Liver (tissue), 9 donors: Measurements from ENCODE around the gene GJE1. TPM values are rescaled to one million over a fixed set of nuclear protein-coding genes. Genes with fewer than 3 reads are reported as not detected.

Experiments used
- DNase-seq: peaks from one replicate; pipeline ENCODE4 v3.0.0-alpha.2; 2017; ENCODE audit warnings: low spot score
- H3K27ac ChIP-seq, 2 donors: one replicate each; pipeline ENCODE4 v1.7.0; 2013; ENCODE audit warnings: inconsistent platforms in 2 of 2, low read length in 2 of 2, control low read depth in 1 of 2, low read depth in 1 of 2, mild to moderate bottlenecking in 1 of 2
- H3K27me3 ChIP-seq, 4 donors: one replicate each; pipeline versions ENCODE4 v1.6.1 to v1.7.0; 2013; ENCODE audit warnings: low read length in 3 of 4, inconsistent platforms in 1 of 4, mild to moderate bottlenecking in 1 of 4, moderate library complexity in 1 of 4; ENCODE audit not compliant: control insufficient read depth in 4 of 4, insufficient read depth in 4 of 4
- H3K36me3 ChIP-seq, 4 donors: one replicate each; pipeline versions ENCODE4 v1.6.1 to v1.7.0; 2013; ENCODE audit warnings: low read length in 3 of 4, mild to moderate bottlenecking in 3 of 4, low read depth in 1 of 4, moderate library complexity in 1 of 4; ENCODE audit not compliant: control insufficient read depth in 4 of 4, insufficient read depth in 3 of 4
- H3K4me1 ChIP-seq, 4 donors: one replicate each; pipeline versions ENCODE4 v1.6.1 to v1.7.0; 2013; ENCODE audit warnings: low read length in 3 of 4, mild to moderate bottlenecking in 3 of 4, moderate library complexity in 1 of 4; ENCODE audit not compliant: control insufficient read depth in 4 of 4, insufficient read depth in 4 of 4
- H3K4me3 ChIP-seq, 3 donors: one replicate each; pipeline versions ENCODE4 v1.6.1 to v1.7.0; 2013; ENCODE audit warnings: low read length in 3 of 3, control low read depth in 1 of 3, low read depth in 1 of 3, mild to moderate bottlenecking in 1 of 3
- H3K9ac ChIP-seq, 2 donors: one replicate each; pipeline ENCODE4 v1.7.0; 2013; ENCODE audit warnings: low read length in 2 of 2, mild to moderate bottlenecking in 2 of 2, moderate library complexity in 2 of 2, control low read depth in 1 of 2, low read depth in 1 of 2
- H3K9me3 ChIP-seq, 4 donors: one replicate each; pipeline versions ENCODE4 v1.6.1 to v1.7.0; 2013; ENCODE audit warnings: low read length in 3 of 4; ENCODE audit not compliant: control insufficient read depth in 4 of 4
- FOXA2 ChIP-seq: IDR thresholded peaks from 2 replicates; pipeline ENCODE4 v1.6.1; 2016; ENCODE audit warnings: antibody characterized with exemption
- MAX ChIP-seq: IDR thresholded peaks from 2 replicates; pipeline ENCODE4 v1.6.1; 2016; ENCODE audit warnings: antibody characterized with exemption
- NR2F2 ChIP-seq: IDR thresholded peaks from 2 replicates; pipeline ENCODE4 v1.6.1; 2016; ENCODE audit warnings: antibody characterized with exemption
- RAD21 ChIP-seq, 2 donors: IDR thresholded peaks; 2 replicates each; pipeline ENCODE4 v1.6.1; 2016; ENCODE audit warnings: antibody characterized with exemption in 2 of 2, mild to moderate bottlenecking in 2 of 2
- RXRA ChIP-seq, 2 donors: IDR thresholded peaks; 2 replicates each; pipeline ENCODE4 v1.6.1; 2017 to 2018; ENCODE audit warnings: antibody characterized with exemption in 2 of 2, mild to moderate bottlenecking in 1 of 2
- SP1 ChIP-seq: IDR thresholded peaks from 2 replicates; pipeline ENCODE4 v1.6.1; 2018; ENCODE audit warnings: antibody characterized with exemption, mild to moderate bottlenecking
- TAF1 ChIP-seq: conservative IDR thresholded peaks from 2 replicates; pipeline ENCODE4 v1.6.1; 2016; ENCODE audit warnings: antibody characterized with exemption, mild to moderate bottlenecking
- YY1 ChIP-seq: IDR thresholded peaks from 2 replicates; pipeline ENCODE4 v1.6.1; 2016; ENCODE audit warnings: antibody characterized with exemption, mild to moderate bottlenecking
- ZBTB33 ChIP-seq: IDR thresholded peaks from 2 replicates; pipeline ENCODE4 v1.6.1; 2016; ENCODE audit warnings: antibody characterized with exemption
- WGBS: extraction: QIAGEN DNeasy Blood & Tissue Kit; methylation state at CpG from one replicate; pipeline ENCODE4 v1.1.7; 2013; 5-methylcytosine and 5-hydroxymethylcytosine counted together
- polyA plus RNA-seq, 2 donors: library from polyadenylated mRNA; stranded (reverse) in 1 of 2; unstranded in 1 of 2; fragments of 200-250 nt in 1 of 2; fragments of >200 nt in 1 of 2; fragmentation: Nextera tagmentation in 1 of 2; extraction: Ambion mirVana in 1 of 2; gene quantifications; one replicate each; pipeline versions ENCODE4 v1.2.1 to v1.2.3, GENCODE V29; 2013 to 2015
- total RNA-seq, 2 donors: library from RNA; depleted of rRNA; stranded (reverse); fragments of >200 nt; gene quantifications; one replicate each; pipeline ENCODE4 v1.2.3, GENCODE V29; 2014
- TF ChIP-seq, protein P1 (sequence below): fragments of 150-350 bp; IDR thresholded peaks from 2 replicates; pipeline ENCODE4 v1.5.1; 2017; ENCODE audit warnings: improper control_type of control experiment, low read depth, low read length; ENCODE audit not compliant: missing input control
- TF ChIP-seq, protein P2 (sequence below): IDR thresholded peaks from 2 replicates; pipeline ENCODE4 v1.6.1; 2016; ENCODE audit warnings: antibody characterized with exemption, mild to moderate bottlenecking
- TF ChIP-seq, protein P3 (sequence below): IDR thresholded peaks from 2 replicates; pipeline ENCODE4 v1.6.1; 2016; ENCODE audit warnings: antibody characterized with exemption
- donor health status: healthy.
- donor health status: healthy.
- donor health status: healthy.
- donor health status: healthy.
- donor health status: healthy.

The GJE1 gene
- total and polyA plus RNA-seq, 4 donors, result not detected

- Histone ChIP-seq H3K4me3 (no peak overlapping the region), H3K9me3 (no peaks in the 10 kb centered on the region), H3K9ac (no peak overlapping the region), H3K36me3 (peaks cover 0 to 8% (median 6%) of the 10 kb centered on the region in 4 donors), H3K27me3 (no peaks in the 10 kb centered on the region), H3K27ac (no peak overlapping the region), H3K4me1 (no peaks in the 10 kb centered on the region)
- TF ChIP-seq, protein P1, sequence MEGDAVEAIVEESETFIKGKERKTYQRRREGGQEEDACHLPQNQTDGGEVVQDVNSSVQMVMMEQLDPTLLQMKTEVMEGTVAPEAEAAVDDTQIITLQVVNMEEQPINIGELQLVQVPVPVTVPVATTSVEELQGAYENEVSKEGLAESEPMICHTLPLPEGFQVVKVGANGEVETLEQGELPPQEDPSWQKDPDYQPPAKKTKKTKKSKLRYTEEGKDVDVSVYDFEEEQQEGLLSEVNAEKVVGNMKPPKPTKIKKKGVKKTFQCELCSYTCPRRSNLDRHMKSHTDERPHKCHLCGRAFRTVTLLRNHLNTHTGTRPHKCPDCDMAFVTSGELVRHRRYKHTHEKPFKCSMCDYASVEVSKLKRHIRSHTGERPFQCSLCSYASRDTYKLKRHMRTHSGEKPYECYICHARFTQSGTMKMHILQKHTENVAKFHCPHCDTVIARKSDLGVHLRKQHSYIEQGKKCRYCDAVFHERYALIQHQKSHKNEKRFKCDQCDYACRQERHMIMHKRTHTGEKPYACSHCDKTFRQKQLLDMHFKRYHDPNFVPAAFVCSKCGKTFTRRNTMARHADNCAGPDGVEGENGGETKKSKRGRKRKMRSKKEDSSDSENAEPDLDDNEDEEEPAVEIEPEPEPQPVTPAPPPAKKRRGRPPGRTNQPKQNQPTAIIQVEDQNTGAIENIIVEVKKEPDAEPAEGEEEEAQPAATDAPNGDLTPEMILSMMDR, result no peak
- no peak for TF ChIP-seq RXRA (IDR thresholded peaks at IDR 0.05)
- TF ChIP-seq SP1, result no peak
- no peak for DNase-seq
Observed at GRCh38 chr6:142182004-142182403, 49.3 kb downstream of the GJE1 start.

GRCh38 chr6:142183351-142183750 lies 50.6 kb downstream of the GJE1 start:
- H3K36me3 ChIP-seq, result peaks cover 0 to 5% (median 0%) of the 10 kb centered on the region in 4 donors
- 93% methylated on average over 1 of the region's 1 CpG for WGBS
- H3K4me3 ChIP-seq, result no peak overlapping the region
- H3K4me1 ChIP-seq, result no peaks in the 10 kb centered on the region
- no peak overlapping the region for H3K27ac ChIP-seq
- no peaks in the 10 kb centered on the region for H3K27me3 ChIP-seq
- no peak for DNase-seq
- no peak overlapping the region for H3K9ac ChIP-seq
- TF ChIP-seq, protein P2, sequence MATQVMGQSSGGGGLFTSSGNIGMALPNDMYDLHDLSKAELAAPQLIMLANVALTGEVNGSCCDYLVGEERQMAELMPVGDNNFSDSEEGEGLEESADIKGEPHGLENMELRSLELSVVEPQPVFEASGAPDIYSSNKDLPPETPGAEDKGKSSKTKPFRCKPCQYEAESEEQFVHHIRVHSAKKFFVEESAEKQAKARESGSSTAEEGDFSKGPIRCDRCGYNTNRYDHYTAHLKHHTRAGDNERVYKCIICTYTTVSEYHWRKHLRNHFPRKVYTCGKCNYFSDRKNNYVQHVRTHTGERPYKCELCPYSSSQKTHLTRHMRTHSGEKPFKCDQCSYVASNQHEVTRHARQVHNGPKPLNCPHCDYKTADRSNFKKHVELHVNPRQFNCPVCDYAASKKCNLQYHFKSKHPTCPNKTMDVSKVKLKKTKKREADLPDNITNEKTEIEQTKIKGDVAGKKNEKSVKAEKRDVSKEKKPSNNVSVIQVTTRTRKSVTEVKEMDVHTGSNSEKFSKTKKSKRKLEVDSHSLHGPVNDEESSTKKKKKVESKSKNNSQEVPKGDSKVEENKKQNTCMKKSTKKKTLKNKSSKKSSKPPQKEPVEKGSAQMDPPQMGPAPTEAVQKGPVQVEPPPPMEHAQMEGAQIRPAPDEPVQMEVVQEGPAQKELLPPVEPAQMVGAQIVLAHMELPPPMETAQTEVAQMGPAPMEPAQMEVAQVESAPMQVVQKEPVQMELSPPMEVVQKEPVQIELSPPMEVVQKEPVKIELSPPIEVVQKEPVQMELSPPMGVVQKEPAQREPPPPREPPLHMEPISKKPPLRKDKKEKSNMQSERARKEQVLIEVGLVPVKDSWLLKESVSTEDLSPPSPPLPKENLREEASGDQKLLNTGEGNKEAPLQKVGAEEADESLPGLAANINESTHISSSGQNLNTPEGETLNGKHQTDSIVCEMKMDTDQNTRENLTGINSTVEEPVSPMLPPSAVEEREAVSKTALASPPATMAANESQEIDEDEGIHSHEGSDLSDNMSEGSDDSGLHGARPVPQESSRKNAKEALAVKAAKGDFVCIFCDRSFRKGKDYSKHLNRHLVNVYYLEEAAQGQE, result no peak
- TF ChIP-seq NR2F2, result no peak
- no peak for TF ChIP-seq SP1
- TF ChIP-seq FOXA2, result no peak
- TF ChIP-seq, protein P1, result no peak
- no peak for TF ChIP-seq TAF1
- no peak for TF ChIP-seq RAD21 (IDR thresholded peaks at IDR 0.05)
- no peak for TF ChIP-seq MAX
- no peak for TF ChIP-seq ZBTB33
- no peak for TF ChIP-seq RXRA (IDR thresholded peaks at IDR 0.05)
- TF ChIP-seq, protein P3, sequence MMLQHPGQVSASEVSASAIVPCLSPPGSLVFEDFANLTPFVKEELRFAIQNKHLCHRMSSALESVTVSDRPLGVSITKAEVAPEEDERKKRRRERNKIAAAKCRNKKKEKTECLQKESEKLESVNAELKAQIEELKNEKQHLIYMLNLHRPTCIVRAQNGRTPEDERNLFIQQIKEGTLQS, result no peak
- no peak for TF ChIP-seq YY1
- H3K9me3 ChIP-seq, result no peaks in the 10 kb centered on the region
